SK-N-SH (cell line): ENCODE results near the gene RPL10. TPM values are rescaled to one million over a fixed set of nuclear protein-coding genes. Genes with fewer than 3 reads are reported as not detected.

Experiments used
- CTCF ChIA-PET: fragments of 300-600, 350-600 bp; formaldehyde crosslinking; extraction: SDS; loops from one replicate; lab custom pipeline; 2021; lab: Yijun Ruan, JAX
- POLR2A ChIA-PET: fragments of 350-600 bp; sonication (Branson Sonifier 250); formaldehyde crosslinking; extraction: SDS; loops from one replicate; lab custom pipeline; 2020; ENCODE audit warnings: antibody characterized with exemption, inconsistent platforms; lab: Yijun Ruan, JAX
- DNase-seq: peaks from one replicate; pipeline ENCODE4 v3.0.0; 2012
- H2AFZ ChIP-seq: fragments of 200-600 bp; sonication (generic); 2 replicates; pipeline ENCODE4 v1.8.1; 2016; ENCODE audit warnings: antibody characterized with exemption, mild to moderate bottlenecking, low read depth
- H3F3A ChIP-seq: fragments of 200-600 bp; sonication (generic); replicated peaks from 2 replicates; pipeline ENCODE3; 2016; ENCODE audit warnings: antibody characterized with exemption, mild to moderate bottlenecking; ENCODE audit not compliant: insufficient read depth
- H3K27ac ChIP-seq, 2 experiments: fragments of 200-500 bp in 1 of 2; fragments of 200-600 bp in 1 of 2; sonication (Bioruptor generic) in 1 of 2; sonication (generic), shearing (Covaris generic) in 1 of 2; 2 replicates each; pipeline versions ENCODE4 v1.5.1 to v1.6.1; 2014 to 2016; ENCODE audit warnings: low read depth in 2 of 2, inconsistent platforms in 1 of 2, low read length in 1 of 2, mild to moderate bottlenecking in 1 of 2, mixed read lengths in 1 of 2
- H3K27me3 ChIP-seq: fragments of 200-600 bp; sonication (generic), shearing (Covaris generic); 2 replicates; pipeline ENCODE4 v1.6.1; 2016; ENCODE audit warnings: mixed run types; ENCODE audit not compliant: insufficient read depth
- H3K36me3 ChIP-seq, 2 experiments: fragments of 200-500 bp in 1 of 2; fragments of 200-600 bp in 1 of 2; sonication (Bioruptor generic) in 1 of 2; sonication (generic) in 1 of 2; replicated peaks in 1 of 2; 2 replicates each; pipeline versions ENCODE3 to v1.5.1; 2014 to 2016; ENCODE audit warnings: low read length in 1 of 2, mild to moderate bottlenecking in 1 of 2; ENCODE audit not compliant: insufficient read depth in 2 of 2, control insufficient read depth in 1 of 2
- H3K4me1 ChIP-seq, 2 experiments: fragments of 200-500 bp in 1 of 2; fragments of 200-600 bp in 1 of 2; sonication (Bioruptor generic) in 1 of 2; sonication (generic), shearing (Covaris generic) in 1 of 2; 2 replicates each; pipeline versions ENCODE4 v1.5.1 to v1.6.1; 2014 to 2016; ENCODE audit warnings: low read depth in 1 of 2, low read length in 1 of 2, mixed run types in 1 of 2; ENCODE audit not compliant: insufficient read depth in 2 of 2, control insufficient read depth in 1 of 2
- H3K4me2 ChIP-seq: fragments of 200-600 bp; sonication (generic), shearing (Covaris generic); 2 replicates; pipeline ENCODE4 v1.6.1; 2017; ENCODE audit warnings: mixed run types
- H3K4me3 ChIP-seq, 2 experiments: fragments of 200-500 bp in 1 of 2; fragments of 200-600 bp in 1 of 2; sonication (Bioruptor generic) in 1 of 2; sonication (generic), shearing (Covaris generic) in 1 of 2; 2 replicates each; pipeline versions ENCODE4 v1.5.1 to v1.8.1; 2014 to 2016; ENCODE audit warnings: low read depth in 2 of 2, inconsistent platforms in 1 of 2, low read length in 1 of 2, mild to moderate bottlenecking in 1 of 2, mixed read lengths in 1 of 2, moderate library complexity in 1 of 2
- H3K79me2 ChIP-seq: fragments of 200-600 bp; sonication (generic); 2 replicates; pipeline ENCODE4 v1.8.1; 2017; ENCODE audit warnings: mild to moderate bottlenecking; ENCODE audit not compliant: insufficient read depth
- H3K9ac ChIP-seq: fragments of 200-600 bp; sonication (generic); 2 replicates; pipeline ENCODE4 v1.6.1; 2017; ENCODE audit warnings: mixed run types
- H3K9me2 ChIP-seq: fragments of 200-600 bp; sonication (generic); 2 replicates; pipeline ENCODE4 v1.6.1; 2017; ENCODE audit warnings: mixed run types
- H3K9me3 ChIP-seq: fragments of 200-600 bp; sonication (generic); 2 replicates; pipeline ENCODE4 v1.6.1; 2017; ENCODE audit warnings: mixed run types, mild to moderate bottlenecking, moderate library complexity
- H4K20me1 ChIP-seq: fragments of 200-600 bp; sonication (generic); 2 replicates; pipeline ENCODE4 v1.6.1; 2017; ENCODE audit warnings: mild to moderate bottlenecking, mixed run types; ENCODE audit not compliant: insufficient read depth
- CHD2 ChIP-seq: fragments of 150-350 bp; IDR thresholded peaks from 2 replicates; pipeline ENCODE4 v1.6.1; 2018; ENCODE audit warnings: low read length; ENCODE audit not compliant: partially characterized antibody
- CTCF ChIP-seq: fragments of 200-600 bp; sonication (generic); IDR thresholded peaks from 2 replicates; pipeline ENCODE4 v1.6.1; 2017; ENCODE audit warnings: antibody characterized with exemption, mild to moderate bottlenecking, moderate library complexity
- ELF1 ChIP-seq: IDR thresholded peaks from 2 replicates; pipeline ENCODE4 v1.4.0; 2012
- FOSL2 ChIP-seq: IDR thresholded peaks from 2 replicates; pipeline ENCODE4 v1.4.0; 2012; ENCODE audit warnings: low read depth, mild to moderate bottlenecking, moderate library complexity, borderline replicate concordance
- FOXJ3 ChIP-seq: sonication (generic); formaldehyde crosslinking; IDR thresholded peaks from 2 replicates; pipeline ENCODE4 v1.5.1; 2020; ENCODE audit warnings: mild to moderate bottlenecking, missing genetic modification reagents
- FOXM1 ChIP-seq: IDR thresholded peaks from 2 replicates; pipeline ENCODE4 v1.4.0; 2012; ENCODE audit warnings: low read depth, mild to moderate bottlenecking
- GABPA ChIP-seq: IDR thresholded peaks from 2 replicates; pipeline ENCODE4 v1.4.0; 2012; ENCODE audit warnings: low read depth, mild to moderate bottlenecking
- NRF1 ChIP-seq: IDR thresholded peaks from 2 replicates; pipeline ENCODE4 v1.6.1; 2012; ENCODE audit warnings: low read depth, mild to moderate bottlenecking, low read length
- PBX3 ChIP-seq: IDR thresholded peaks from 2 replicates; pipeline ENCODE4; 2012
- POLR2AphosphoS5 ChIP-seq: IDR thresholded peaks from 2 replicates; pipeline ENCODE4 v1.6.1; 2012; ENCODE audit warnings: low read depth, low read length
- RAD21 ChIP-seq: IDR thresholded peaks from 2 replicates; pipeline ENCODE4 v1.6.1; 2012; ENCODE audit warnings: mild to moderate bottlenecking, low read length
- RCOR1 ChIP-seq: fragments of 150-350 bp; IDR thresholded peaks from 2 replicates; pipeline ENCODE4 v1.6.1; 2017; ENCODE audit warnings: antibody characterized with exemption, low read length
- SIN3A ChIP-seq: IDR thresholded peaks from 2 replicates; pipeline ENCODE4 v1.6.1; 2012; ENCODE audit warnings: low read depth, mild to moderate bottlenecking, low read length, moderate library complexity, borderline replicate concordance
- TCF12 ChIP-seq: IDR thresholded peaks from 2 replicates; pipeline ENCODE4 v1.4.0; 2012
- WGBS: methylation state at CpG from one replicate; pipeline ENCODE4 v1.1.6; 2017; ENCODE audit warnings: low lambda C conversion rate; 5-methylcytosine and 5-hydroxymethylcytosine counted together
- polyA plus RNA-seq, 3 experiments: library from polyadenylated mRNA; depleted of rRNA; stranded (reverse); fragments of >200 nt; gene quantifications; 2 replicates each; pipeline ENCODE4 v1.2.3, GENCODE V29; 2012

Gene RPL10
- polyA plus RNA-seq, 1 of the 3 experiments (the other 2 are of a cell fraction), result 4,562 TPM

- no peak overlapping the region; a peak in 1 of 4 replicates for H3K4me3 ChIP-seq
- H3F3A ChIP-seq, result peaks cover 4% of the 10 kb centered on the region
- H3K4me2 ChIP-seq, result no peak overlapping the region
- CTCF ChIA-PET, result interaction anchor here (1.3 to 1.6 kb wide), 2 partner anchors 11 to 85 kb away, joined by 4 to 5 read pairs; no protein-coding TSS in a partner anchor
- H4K20me1 ChIP-seq, result peaks cover 33% of the 10 kb centered on the region; the same call in 1 of the 2 replicates
- H2AFZ ChIP-seq, result no peak overlapping the region
- DNase-seq, result no peak
- H3K9me3 ChIP-seq, result no peaks in the 10 kb centered on the region
- H3K9ac ChIP-seq, result no peak overlapping the region
- H3K36me3 ChIP-seq, result peaks cover 0 to 20% of the 10 kb centered on the region in 2 experiments
- TF ChIP-seq PBX3 (no peak), ELF1 (no peak), NRF1 (no peak), SIN3A (no peak), CHD2 (no peak), POLR2AphosphoS5 (no peak), GABPA (no peak), FOXM1 (no peak), CTCF (no peak), RCOR1 (no peak)
- peaks cover 55% of the 10 kb centered on the region for H3K79me2 ChIP-seq
- no peaks in the 10 kb centered on the region for H3K9me2 ChIP-seq
- no peaks in the 10 kb centered on the region; the same call in 1 of the 2 replicates for H3K27me3 ChIP-seq
- H3K4me1 ChIP-seq, result peaks cover 0 to 25% of the 10 kb centered on the region in 2 experiments; a peak in 1 of 4 replicates
- no peak overlapping the region; a peak in 1 of 4 replicates for H3K27ac ChIP-seq
- WGBS, result 45% methylated on average over 7 of the region's 21 CpGs
- POLR2A ChIA-PET, result interaction anchor here (0.8 kb wide), 1 partner anchor 17 kb away, joined by 3 read pairs; no protein-coding TSS in a partner anchor
Observed at GRCh38 chrX:154441984-154442707, 44.0 kb downstream of the RPL10 start.

- POLR2A ChIA-PET, result interaction anchor here (1.1 to 1.5 kb wide), 5 partner anchors 13 to 84 kb away, joined by 3 to 6 read pairs (median 4); partner anchors contain the start of genes ATP6AP1 and RPL10
- peaks cover 4% of the 10 kb centered on the region for H3F3A ChIP-seq
- H3K4me1 ChIP-seq, result peaks cover 0 to 21% of the 10 kb centered on the region in 2 experiments; a peak in 1 of 4 replicates
- no peak overlapping the region for H2AFZ ChIP-seq
- H3K36me3 ChIP-seq, result peaks cover 0 to 20% of the 10 kb centered on the region in 2 experiments
- TF ChIP-seq TCF12 (no peak), RAD21 (no peak), FOXJ3 (CRISPR knock-in tag) (no peak), FOSL2 (no peak)
- TF ChIP-seq, all 33 proteins: peak for 0
- Histone ChIP-seq H3K4me2 (peak overlapping the region; percentile 73; the same call in 1 of the 2 replicates), H3K9ac (0 out of 2 replicates have a peak overlapping the region, but pooled peaks have one; percentile 31), H3K4me3 (peak overlapping the region in 1 of 2 experiments; percentile 59; a peak in 2 of 4 replicates), H3K9me2 (no peaks in the 10 kb centered on the region), H3K79me2 (peaks cover 45% of the 10 kb centered on the region), H3K9me3 (no peaks in the 10 kb centered on the region), H3K27ac (peak overlapping the region; percentile 58 to 60), H3K27me3 (peaks cover 10% of the 10 kb centered on the region), H4K20me1 (peaks cover 28% of the 10 kb centered on the region; the same call in 1 of the 2 replicates)
- 20% methylated on average over 9 of the region's 10 CpGs for WGBS
- DNase-seq, result peak; percentile 62
- CTCF ChIA-PET, result no interaction called here
Observed at GRCh38 chrX:154443479-154443910, 45.3 kb downstream of the RPL10 start.
